Activated naive CD4-positive, alpha-beta T cell treated with anti-CD3 and anti-CD28 coated beads for 36 hours (primary cell): ENCODE data around the gene PIGU. TPM values are rescaled to one million over a fixed set of nuclear protein-coding genes. Genes with fewer than 3 reads are reported as not detected.

ENCODE experiments used
- CTCF ChIA-PET: fragments of 350-600 bp; sonication (Branson Sonifier 250); formaldehyde crosslinking; loops from one replicate; lab custom pipeline; 2021; ENCODE audit warnings: antibody characterized with exemption; lab: Charles Lee
- DNase-seq: peaks from one replicate; pipeline ENCODE4 v3.0.0-alpha.2; 2020
- H3K27ac Mint-ChIP-seq: one replicate; pipeline ENCODE4 v1.8.0; 2021; ENCODE audit warnings: mild to moderate bottlenecking, mixed read lengths
- H3K27me3 Mint-ChIP-seq: one replicate; pipeline ENCODE4 v1.8.0; 2021; ENCODE audit warnings: low read depth, mixed read lengths
- H3K36me3 Mint-ChIP-seq: one replicate; pipeline ENCODE4 v1.8.0; 2021; ENCODE audit warnings: low read depth, mixed read lengths
- H3K4me1 Mint-ChIP-seq: one replicate; pipeline ENCODE4 v1.8.0; 2021; ENCODE audit warnings: low read depth, mixed read lengths
- H3K4me3 Mint-ChIP-seq: one replicate; pipeline ENCODE4 v1.8.0; 2021; ENCODE audit warnings: mild to moderate bottlenecking, moderate library complexity, mixed read lengths
- H3K9me3 Mint-ChIP-seq: one replicate; pipeline ENCODE4 v1.8.0; 2021; ENCODE audit warnings: mixed read lengths
- intact Hi-C: fragments of 100-400 bp; cut with micrococcal nuclease; formaldehyde crosslinking; loops from one replicate; pipeline ENCODE4 v1.15.1; 2023
- total RNA-seq, 2 experiments: library from RNA; stranded (reverse); gene quantifications; one replicate each; pipeline ENCODE4 v1.2.3, GENCODE V29; 2021

The PIGU gene
- total RNA-seq, 2 experiments from 2014 or later, result 18.8 to 18.9 TPM

- Mint-ChIP-seq H3K4me3 (no peak overlapping the region), H3K27ac (no peak overlapping the region), H3K9me3 (no peaks in the 10 kb centered on the region), H3K36me3 (peaks cover under 1% of the 10 kb centered on the region), H3K4me1 (no peaks in the 10 kb centered on the region), H3K27me3 (no peaks in the 10 kb centered on the region)
- intact Hi-C loops, result no loop called here
- DNase-seq, result no peak
- CTCF ChIA-PET, result no interaction called here
Measured at GRCh38 chr20:34644345-34644744, 32.5 kb downstream of the PIGU start.

GRCh38 chr20:34643928-34644327 lies 33.0 kb downstream of the PIGU start:
- H3K27me3 Mint-ChIP-seq, result no peaks in the 10 kb centered on the region
- no peak overlapping the region for H3K4me3 Mint-ChIP-seq
- H3K27ac Mint-ChIP-seq, result no peak overlapping the region
- no peaks in the 10 kb centered on the region for H3K9me3 Mint-ChIP-seq
- no peaks in the 10 kb centered on the region for H3K4me1 Mint-ChIP-seq
- CTCF ChIA-PET, result no interaction called here
- H3K36me3 Mint-ChIP-seq, result peaks cover 1% of the 10 kb centered on the region
- DNase-seq, result no peak
- intact Hi-C loops, result no loop called here

- CTCF ChIA-PET, result interaction anchor here (1.1 kb wide), 1 partner anchor 327 kb away, joined by 4 read pairs; no protein-coding TSS in a partner anchor
Measured at GRCh38 chr20:34642009-34642408, 34.9 kb downstream of the PIGU start.

GRCh38 chr20:34639755-34640222 lies 37.1 kb downstream of the PIGU start:
- H3K27ac Mint-ChIP-seq, result no peak overlapping the region
- intact Hi-C loops, result no loop called here
- CTCF ChIA-PET, result interaction anchor here (0.6 to 0.9 kb wide), 2 partner anchors 38 to 402 kb away, joined by 3 read pairs; no protein-coding TSS in a partner anchor
- peaks cover 22% of the 10 kb centered on the region for H3K36me3 Mint-ChIP-seq
- H3K4me1 Mint-ChIP-seq, result no peaks in the 10 kb centered on the region
- no peak overlapping the region for H3K4me3 Mint-ChIP-seq
- no peak for DNase-seq
- no peaks in the 10 kb centered on the region for H3K27me3 Mint-ChIP-seq
- no peaks in the 10 kb centered on the region for H3K9me3 Mint-ChIP-seq

More at GRCh38 chr20:34642009-34642408, 34.9 kb downstream of the PIGU start:
- Mint-ChIP-seq H3K9me3 (no peaks in the 10 kb centered on the region), H3K4me1 (no peaks in the 10 kb centered on the region), H3K36me3 (peaks cover 12% of the 10 kb centered on the region), H3K27me3 (no peaks in the 10 kb centered on the region), H3K4me3 (no peak overlapping the region), H3K27ac (no peak overlapping the region)
- intact Hi-C loops, result no loop called here
- DNase-seq, result no peak

- Mint-ChIP-seq H3K4me1 (no peaks in the 10 kb centered on the region), H3K9me3 (no peaks in the 10 kb centered on the region), H3K27ac (no peak overlapping the region), H3K27me3 (no peaks in the 10 kb centered on the region), H3K4me3 (no peak overlapping the region), H3K36me3 (peaks cover 22% of the 10 kb centered on the region)
- DNase-seq, result no peak
- CTCF ChIA-PET, result no interaction called here
- intact Hi-C loops, result no loop called here
Measured at GRCh38 chr20:34638532-34638931, 38.4 kb downstream of the PIGU start.

- Mint-ChIP-seq H3K9me3 (no peaks in the 10 kb centered on the region), H3K4me3 (no peak overlapping the region), H3K27me3 (no peaks in the 10 kb centered on the region), H3K36me3 (peaks cover 26% of the 10 kb centered on the region), H3K27ac (no peak overlapping the region), H3K4me1 (no peaks in the 10 kb centered on the region)
- intact Hi-C loops, result no loop called here
- CTCF ChIA-PET, result no interaction called here
- no peak for DNase-seq
Measured at GRCh38 chr20:34638039-34638292, 38.9 kb downstream of the PIGU start.

GRCh38 chr20:34637245-34638038 lies 39.5 kb downstream of the PIGU start:
- H3K9me3 Mint-ChIP-seq, result no peaks in the 10 kb centered on the region
- DNase-seq, result no peak
- no peak overlapping the region for H3K4me3 Mint-ChIP-seq
- no peaks in the 10 kb centered on the region for H3K27me3 Mint-ChIP-seq
- H3K27ac Mint-ChIP-seq, result no peak overlapping the region
- intact Hi-C loops, result no loop called here
- H3K36me3 Mint-ChIP-seq, result peaks cover 31% of the 10 kb centered on the region
- no peaks in the 10 kb centered on the region for H3K4me1 Mint-ChIP-seq
- CTCF ChIA-PET, result no interaction called here

GRCh38 chr20:34636648-34637047 lies 40.2 kb downstream of the PIGU start:
- Mint-ChIP-seq H3K36me3 (peaks cover 32% of the 10 kb centered on the region), H3K9me3 (no peaks in the 10 kb centered on the region), H3K4me1 (no peaks in the 10 kb centered on the region), H3K27me3 (no peaks in the 10 kb centered on the region), H3K4me3 (no peak overlapping the region), H3K27ac (no peak overlapping the region)
- DNase-seq, result no peak
- CTCF ChIA-PET, result no interaction called here
- intact Hi-C loops, result no loop called here

- no peak overlapping the region for H3K27ac Mint-ChIP-seq
- H3K9me3 Mint-ChIP-seq, result no peaks in the 10 kb centered on the region
- DNase-seq, result no peak
- H3K4me3 Mint-ChIP-seq, result no peak overlapping the region
- H3K36me3 Mint-ChIP-seq, result peaks cover 35% of the 10 kb centered on the region
- intact Hi-C loops, result no loop called here
- no peaks in the 10 kb centered on the region for H3K4me1 Mint-ChIP-seq
- CTCF ChIA-PET, result no interaction called here
- H3K27me3 Mint-ChIP-seq, result no peaks in the 10 kb centered on the region
Measured at GRCh38 chr20:34634392-34634791, 42.5 kb downstream of the PIGU start.

- Mint-ChIP-seq H3K4me3 (no peak overlapping the region), H3K4me1 (no peaks in the 10 kb centered on the region), H3K27ac (no peak overlapping the region), H3K36me3 (peaks cover 31% of the 10 kb centered on the region), H3K27me3 (no peaks in the 10 kb centered on the region), H3K9me3 (no peaks in the 10 kb centered on the region)
- intact Hi-C loops, result no loop called here
- DNase-seq, result no peak
- CTCF ChIA-PET, result interaction anchor here (0.7 kb wide), 1 partner anchor 74 kb away, joined by 3 read pairs; the partner anchor contains the start of gene MAP1LC3A
Measured at GRCh38 chr20:34632870-34633452, 43.9 kb downstream of the PIGU start.

GRCh38 chr20:34629904-34630303 lies 47.0 kb downstream of the PIGU start:
- Mint-ChIP-seq H3K4me1 (no peaks in the 10 kb centered on the region), H3K36me3 (peaks cover 19% of the 10 kb centered on the region), H3K9me3 (no peaks in the 10 kb centered on the region), H3K4me3 (no peak overlapping the region), H3K27ac (no peak overlapping the region), H3K27me3 (no peaks in the 10 kb centered on the region)
- CTCF ChIA-PET, result no interaction called here
- no peak for DNase-seq
- intact Hi-C loops, result no loop called here

- peaks cover 17% of the 10 kb centered on the region for H3K36me3 Mint-ChIP-seq
- H3K27me3 Mint-ChIP-seq, result no peaks in the 10 kb centered on the region
- H3K4me1 Mint-ChIP-seq, result no peaks in the 10 kb centered on the region
- no peak for DNase-seq
- H3K4me3 Mint-ChIP-seq, result no peak overlapping the region
- intact Hi-C loops, result no loop called here
- CTCF ChIA-PET, result no interaction called here
- no peaks in the 10 kb centered on the region for H3K9me3 Mint-ChIP-seq
- H3K27ac Mint-ChIP-seq, result no peak overlapping the region
Measured at GRCh38 chr20:34629342-34629741, 47.5 kb downstream of the PIGU start.

- H3K9me3 Mint-ChIP-seq, result no peaks in the 10 kb centered on the region
- no peak overlapping the region for H3K4me3 Mint-ChIP-seq
- CTCF ChIA-PET, result no interaction called here
- peaks cover 3% of the 10 kb centered on the region for H3K4me1 Mint-ChIP-seq
- H3K27me3 Mint-ChIP-seq, result no peaks in the 10 kb centered on the region
- intact Hi-C loops, result no loop called here
- no peak for DNase-seq
- no peak overlapping the region for H3K27ac Mint-ChIP-seq
- peaks cover 16% of the 10 kb centered on the region for H3K36me3 Mint-ChIP-seq
Measured at GRCh38 chr20:34628026-34628425, 48.9 kb downstream of the PIGU start.
